ENCODE data around the gene SPACA7.
"Not testable (repeated sequence)": the region's sequence is repeated elsewhere in the genome, so short reads cannot be mapped to it uniquely, and the experiment has no call there.

SPACA7 gene

GRCh38 chr13:112424098-112424497 is 47.9 kb downstream of the SPACA7 start:
- DNase-seq (ENCODE audit: low read depth in 2 of 2): no peak

DNA sequence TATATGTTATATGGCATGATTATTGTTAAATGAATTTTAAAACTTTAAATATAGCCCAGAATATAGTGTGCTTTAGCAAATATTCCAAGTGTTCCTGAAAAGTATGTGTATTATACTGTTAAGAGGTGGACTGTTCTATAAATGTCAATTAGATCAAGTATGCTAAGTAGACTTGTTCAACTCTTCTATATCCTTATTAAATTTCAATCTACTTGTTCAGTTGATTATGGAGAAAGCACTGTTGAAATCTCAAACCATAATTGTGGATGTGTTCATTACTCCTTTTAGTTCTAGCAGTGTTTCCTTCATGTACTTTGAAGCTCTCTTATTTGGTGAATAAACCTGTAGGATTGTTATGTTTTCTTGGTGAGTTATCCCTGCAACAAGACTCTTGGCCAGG is 52.5 kb downstream of the SPACA7 start:
- DNase-seq (ENCODE audit: low read depth in 2 of 2): no peak

GRCh38 chr13:112431734-112432133 is 55.6 kb downstream of the SPACA7 start:
- no peak for DNase-seq (ENCODE audit: low read depth in 2 of 2)

GRCh38 chr13:112432734-112433133 is 56.6 kb downstream of the SPACA7 start:
- not testable (repeated sequence) for DNase-seq (ENCODE audit: low read depth in 2 of 2)

DNA sequence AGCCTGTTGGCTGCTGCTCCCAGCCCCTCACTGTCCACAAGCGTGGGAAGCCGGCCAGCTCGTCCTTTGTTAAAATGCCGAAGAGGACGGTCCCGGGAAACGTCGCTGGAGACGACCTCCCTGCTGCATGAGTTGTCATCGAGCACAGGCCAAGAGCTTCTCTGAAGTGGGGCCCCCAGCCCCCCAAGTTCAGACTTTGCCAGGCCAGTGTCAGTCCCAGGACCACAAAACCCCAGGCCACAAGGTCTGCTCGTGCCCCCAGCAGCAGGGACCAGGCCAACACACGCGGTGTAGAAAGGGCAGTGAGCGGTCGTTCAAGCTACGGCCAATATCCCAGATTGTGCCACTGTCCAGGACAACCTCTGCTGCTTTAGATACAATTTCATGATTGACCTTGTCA is 57.4 kb downstream of the SPACA7 start:
- not testable (repeated sequence) for DNase-seq (ENCODE audit: low read depth in 2 of 2)

- no peak for DNase-seq (ENCODE audit: low read depth in 2 of 2)
Measured at GRCh38 chr13:112434032-112434431, 57.9 kb downstream of the SPACA7 start.

- DNase-seq (ENCODE audit: low read depth in 2 of 2): no peak
Measured at GRCh38 chr13:112434937-112435523, 58.9 kb downstream of the SPACA7 start.

DNA sequence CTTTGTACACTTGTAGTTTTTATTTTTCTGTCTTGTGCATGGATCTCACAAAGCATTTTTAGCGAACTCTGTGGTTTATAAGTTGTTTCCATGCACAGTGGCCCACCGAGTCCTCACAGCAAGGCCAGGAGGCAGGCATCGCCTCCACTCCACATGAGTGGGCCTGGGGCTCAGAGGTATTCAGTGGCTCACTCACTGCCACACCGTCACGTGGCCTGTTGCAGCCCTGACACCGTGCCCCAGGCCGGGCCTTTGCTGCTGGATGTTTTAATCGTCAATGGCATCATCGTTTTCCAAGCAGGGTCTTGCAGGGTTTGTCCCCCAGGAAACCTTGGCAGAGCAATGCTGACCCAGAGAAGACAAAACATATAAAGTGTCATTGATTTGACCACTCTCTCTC is 59.8 kb downstream of the SPACA7 start:
- DNase-seq (ENCODE audit: low read depth in 2 of 2): no peak

DNA sequence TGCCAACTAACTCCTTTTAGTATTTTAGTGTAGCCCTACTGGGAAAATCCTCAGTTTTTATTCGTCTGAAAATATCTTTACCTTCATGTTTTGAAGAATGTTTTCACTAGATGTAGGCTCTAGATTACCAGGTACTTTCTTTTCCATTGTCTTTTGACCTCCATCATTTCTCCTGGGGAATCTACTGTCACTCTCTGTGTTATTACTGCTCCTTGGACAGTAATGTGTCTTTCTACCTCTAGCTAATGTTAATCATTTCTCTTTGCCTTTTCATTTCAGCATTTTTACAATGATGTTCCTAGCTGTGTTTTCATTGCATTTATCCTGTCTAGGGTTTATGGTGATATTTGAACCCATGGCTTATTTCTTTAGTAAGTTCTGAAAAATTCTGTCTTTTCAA is 61.9 kb downstream of the SPACA7 start:
- no peak for DNase-seq (ENCODE audit: low read depth in 2 of 2)

DNA sequence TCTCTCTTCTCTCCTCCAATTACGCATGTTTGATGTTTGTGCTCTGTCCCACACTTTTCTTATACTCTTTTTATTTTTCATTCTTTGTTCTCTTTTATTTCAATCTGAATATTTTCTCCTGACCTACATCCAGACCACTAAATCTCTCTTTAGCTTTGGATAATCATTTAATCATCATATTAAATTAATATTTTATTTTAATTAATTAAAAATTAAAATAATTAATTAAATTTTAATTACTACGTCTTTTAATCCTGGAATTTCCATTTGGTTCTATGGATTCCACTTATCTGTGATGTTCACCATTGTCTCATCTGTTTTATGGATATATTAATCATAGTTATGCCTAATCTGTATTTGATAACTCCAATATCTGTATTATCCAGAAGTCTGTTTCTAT is 62.4 kb downstream of the SPACA7 start:
- no peak for DNase-seq (ENCODE audit: low read depth in 2 of 2)

DNA sequence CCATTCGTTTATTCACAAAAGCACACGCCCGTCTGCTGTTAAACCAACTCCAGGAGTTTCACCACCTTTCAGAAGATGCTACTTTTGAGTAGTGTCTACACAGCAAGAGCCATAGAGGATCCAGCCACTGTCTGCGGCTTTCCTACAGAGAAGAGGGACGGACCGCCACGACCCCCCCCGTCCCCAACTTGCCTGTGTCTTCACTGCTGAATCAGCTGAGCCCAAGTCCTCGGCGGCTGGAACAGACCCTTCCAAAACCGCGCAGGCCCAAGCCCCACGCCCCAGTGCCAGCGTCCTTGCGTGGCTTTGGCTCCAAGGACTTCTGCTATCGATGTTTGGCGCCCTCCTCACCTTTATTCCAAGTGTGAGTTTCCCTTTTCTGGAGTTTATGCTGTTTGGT is 65.1 kb downstream of the SPACA7 start:
- no peak for DNase-seq (ENCODE audit: low read depth in 2 of 2)

GRCh38 chr13:112441779-112442310 is 65.7 kb downstream of the SPACA7 start:
- DNase-seq (ENCODE audit: low read depth in 2 of 2): no peak

DNA sequence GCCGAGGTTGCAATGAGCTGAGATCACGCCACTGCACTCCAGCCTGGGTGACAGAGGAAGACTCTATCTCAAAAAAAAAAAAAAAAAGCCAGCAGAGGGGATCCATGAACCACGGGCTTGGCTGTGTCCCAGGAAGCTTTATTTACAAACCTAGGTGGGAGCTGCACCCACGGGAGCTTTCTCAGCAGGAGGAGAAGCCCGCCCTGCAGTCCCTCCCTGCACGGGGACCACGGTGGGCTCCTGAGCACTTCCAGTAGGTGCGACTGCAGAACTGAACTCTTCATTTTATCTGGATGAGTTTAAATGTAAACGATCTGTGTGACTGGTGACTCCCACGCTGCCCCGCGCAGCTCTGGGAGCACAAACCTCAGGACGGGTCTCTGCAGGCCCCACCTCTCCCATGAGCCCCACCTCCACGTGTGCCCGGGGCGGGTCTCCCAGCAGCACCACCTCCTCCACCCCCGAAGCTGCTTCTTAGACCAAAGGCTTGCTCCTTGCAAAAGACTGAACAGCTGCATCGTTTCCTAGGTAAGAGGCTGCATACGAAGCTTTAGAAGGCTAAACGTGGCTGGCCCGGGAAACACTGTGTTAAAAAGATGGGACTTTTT is 66.4 kb downstream of the SPACA7 start:
- DNase-seq (ENCODE audit: low read depth in 2 of 2): no peak

- no peak for DNase-seq (ENCODE audit: low read depth in 2 of 2)
Measured at GRCh38 chr13:112443191-112443994, 67.2 kb downstream of the SPACA7 start.

- DNase-seq (ENCODE audit: low read depth in 2 of 2): peak; percentile 45 to 54
Measured at GRCh38 chr13:112443995-112444311, 67.8 kb downstream of the SPACA7 start.

DNA sequence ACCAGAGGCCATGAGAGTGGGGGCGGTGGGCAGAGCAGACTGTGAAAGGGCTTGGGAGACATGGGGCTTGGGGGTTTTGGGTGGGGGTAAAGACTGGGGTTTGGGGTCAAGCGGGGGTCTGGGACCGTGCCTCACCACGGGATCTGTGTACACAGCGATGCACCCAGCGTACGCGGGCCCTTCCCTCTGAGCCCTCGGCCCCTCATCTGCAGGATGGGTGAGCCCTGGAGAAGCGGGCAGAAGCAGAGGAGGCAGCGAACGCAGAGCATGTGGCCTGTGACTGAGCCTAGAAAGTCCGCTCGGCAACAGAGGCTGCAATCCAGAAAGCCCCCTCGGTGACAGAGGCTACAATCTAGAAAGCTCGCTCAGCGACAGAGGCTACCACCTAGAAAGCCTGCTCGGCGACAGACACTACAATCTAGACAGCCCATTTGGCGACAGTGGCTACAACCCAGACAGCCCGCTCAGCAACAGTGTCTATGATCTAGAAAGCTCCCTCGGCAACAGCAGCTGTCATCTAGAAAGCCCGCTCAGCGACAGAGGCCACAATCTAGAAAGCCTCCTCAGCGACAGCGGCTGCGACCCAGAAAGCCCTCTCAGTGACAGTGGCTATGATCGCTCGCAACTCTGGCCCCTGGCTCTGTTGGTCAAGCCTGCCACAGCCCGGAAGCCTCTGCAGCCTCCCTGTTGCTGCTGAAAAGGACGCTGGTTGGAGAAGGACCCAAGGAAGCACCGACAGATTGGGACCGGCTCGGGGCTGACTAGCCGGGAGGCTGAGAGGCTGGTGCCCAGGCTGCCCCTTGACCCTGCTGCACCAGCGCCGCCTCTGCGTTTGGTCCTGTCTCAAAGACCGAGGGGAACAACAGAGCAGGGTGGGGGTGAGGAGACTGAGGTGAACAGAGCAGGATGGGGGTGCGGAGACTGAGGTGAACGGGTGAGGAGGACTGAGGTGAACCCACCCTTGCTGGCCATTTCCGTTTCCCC is 68.6 kb downstream of the SPACA7 start:
- no peak for DNase-seq (ENCODE audit: low read depth in 2 of 2)

- no peak for DNase-seq (ENCODE audit: low read depth in 2 of 2)
Measured at GRCh38 chr13:112445411-112446271, 69.5 kb downstream of the SPACA7 start.

GRCh38 chr13:112446347-112446861 is 70.2 kb downstream of the SPACA7 start:
- DNase-seq (ENCODE audit: low read depth in 2 of 2): no peak

- no peak for DNase-seq (ENCODE audit: low read depth in 2 of 2)
Measured at GRCh38 chr13:112446867-112447266, 70.7 kb downstream of the SPACA7 start.

DNA sequence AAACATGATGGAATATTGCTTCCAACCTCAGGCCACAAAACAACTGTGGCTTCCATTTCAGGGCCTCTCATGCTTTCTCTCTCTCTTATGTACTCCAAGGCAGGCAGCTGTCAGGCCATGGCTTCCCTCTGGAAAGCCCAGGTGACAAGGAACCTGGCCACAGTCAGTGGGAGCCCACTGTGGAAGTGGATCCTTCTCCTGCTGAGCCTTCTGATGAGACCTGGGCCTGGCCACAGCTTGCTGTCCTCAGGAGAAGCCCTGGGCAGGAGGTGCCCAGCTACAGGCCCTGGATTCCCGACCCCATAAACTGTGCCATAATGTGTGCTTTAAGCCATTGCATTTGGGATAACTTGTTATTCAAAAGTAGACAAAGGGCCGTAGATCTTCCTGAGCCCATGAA is 71.2 kb downstream of the SPACA7 start:
- no peak for DNase-seq (ENCODE audit: low read depth in 2 of 2)
